Epithelial cell of esophagus (primary cell): ENCODE data around the gene DPYD.

Experiments
- DNase-seq: peaks from one replicate; pipeline ENCODE4 v3.0.0; 2010; ENCODE audit warnings: low read depth
- H3K4me3 ChIP-seq: 2 replicates; pipeline ENCODE4 v1.5.1; 2011; ENCODE audit warnings: mild to moderate bottlenecking, low read length, control low read depth
- CTCF ChIP-seq: IDR thresholded peaks from 2 replicates; pipeline ENCODE4 v1.5.1; 2011; ENCODE audit warnings: low read depth, mild to moderate bottlenecking, low read length, control low read depth, inconsistent platforms; ENCODE audit not compliant: insufficient read depth; ENCODE audit errors: missing control alignments

The DPYD gene

GRCh38 chr1:97920276-97920831 lies 480 bp downstream of the DPYD start:
- no peak for TF ChIP-seq CTCF
- DNase-seq = peak; percentile 37
- H3K4me3 ChIP-seq = peak overlapping the region; percentile 85

- peak overlapping the region; percentile 85 for H3K4me3 ChIP-seq
- DNase-seq = no peak
- no peak for TF ChIP-seq CTCF
These were observed 1.1 kb downstream of the DPYD start for GRCh38 chr1:97919585-97920261.

GRCh38 chr1:97918961-97919360 lies 1.9 kb downstream of the DPYD start:
- no peak for DNase-seq
- no peak for TF ChIP-seq CTCF
- H3K4me3 ChIP-seq = no peak overlapping the region

- H3K4me3 ChIP-seq = no peak overlapping the region
- no peak for TF ChIP-seq CTCF
- DNase-seq = no peak
These were observed 7.2 kb downstream of the DPYD start for GRCh38 chr1:97913506-97914139.

- TF ChIP-seq CTCF = no peak
- no peak for DNase-seq
- no peak overlapping the region for H3K4me3 ChIP-seq
These were observed 9.3 kb downstream of the DPYD start for GRCh38 chr1:97911266-97912215.

- DNase-seq = no peak
- TF ChIP-seq CTCF = no peak
- H3K4me3 ChIP-seq = no peak overlapping the region
These were observed 11.6 kb downstream of the DPYD start for GRCh38 chr1:97909266-97909665.
